ENCODE data around the gene FGF22. TPM values are rescaled to one million over a fixed set of nuclear protein-coding genes. Genes with fewer than 3 reads are reported as not detected.

The FGF22 gene
- total and polyA plus RNA-seq, 2 of the 13 experiments (the other 11 are each of a cell fraction or from before 2014, with no cell fraction given): 0.24 TPM; not detected in 1

GRCh38 chr19:680287-681028, 40.8 kb downstream of the FGF22 start (continued):
- TF ChIP-seq ZNF704 (CRISPR knock-in tag; IDR thresholded peaks at IDR 0.05; ENCODE audit: borderline replicate concordance) (no peak), ZNF558 (CRISPR knock-in tag; IDR thresholded peaks at IDR 0.05; ENCODE audit: borderline replicate concordance) (no peak), YEATS2 (CRISPR knock-in tag; IDR thresholded peaks at IDR 0.05; ENCODE audit: borderline replicate concordance) (peak; percentile 13; the same call in 1 of the 2 replicates), MLXIP (CRISPR knock-in tag; IDR thresholded peaks at IDR 0.05; ENCODE audit: borderline replicate concordance) (no peak), ZSCAN31 (CRISPR knock-in tag; IDR thresholded peaks at IDR 0.05; ENCODE audit: low read depth) (peak; percentile 85; the same call in 1 of the 2 replicates), ZMAT5 (CRISPR knock-in tag; IDR thresholded peaks at IDR 0.05; ENCODE audit: borderline replicate concordance, low read depth) (no peak), DBP (CRISPR knock-in tag; IDR thresholded peaks at IDR 0.05; ENCODE audit: not compliant biosample characterization) (no peak), NR3C1 (CRISPR knock-in tag; IDR thresholded peaks at IDR 0.05) (no peak), MLLT10 (CRISPR knock-in tag; IDR thresholded peaks at IDR 0.05) (no peak), ZNF318 (CRISPR knock-in tag; IDR thresholded peaks at IDR 0.05) (no peak), THYN1 (CRISPR knock-in tag; IDR thresholded peaks at IDR 0.05; ENCODE audit: borderline replicate concordance, low read depth) (no peak), DNMT3B (CRISPR knock-in tag; conservative IDR thresholded peaks at IDR 0.05) (no peak), SRF (IDR thresholded peaks at IDR 0.05; ENCODE audit: low read depth, low read length) (no peak), ATM (IDR thresholded peaks at IDR 0.05; ENCODE audit: borderline replicate concordance) (no peak), MXD4 (CRISPR knock-in tag; IDR thresholded peaks at IDR 0.05) (no peak)
